ENCODE measurements around the gene ABCB6.
"Not testable (repeated sequence)": the region's sequence is repeated elsewhere in the genome, so short reads cannot be mapped to it uniquely, and the experiment has no call there.

ABCB6 gene

DNA sequence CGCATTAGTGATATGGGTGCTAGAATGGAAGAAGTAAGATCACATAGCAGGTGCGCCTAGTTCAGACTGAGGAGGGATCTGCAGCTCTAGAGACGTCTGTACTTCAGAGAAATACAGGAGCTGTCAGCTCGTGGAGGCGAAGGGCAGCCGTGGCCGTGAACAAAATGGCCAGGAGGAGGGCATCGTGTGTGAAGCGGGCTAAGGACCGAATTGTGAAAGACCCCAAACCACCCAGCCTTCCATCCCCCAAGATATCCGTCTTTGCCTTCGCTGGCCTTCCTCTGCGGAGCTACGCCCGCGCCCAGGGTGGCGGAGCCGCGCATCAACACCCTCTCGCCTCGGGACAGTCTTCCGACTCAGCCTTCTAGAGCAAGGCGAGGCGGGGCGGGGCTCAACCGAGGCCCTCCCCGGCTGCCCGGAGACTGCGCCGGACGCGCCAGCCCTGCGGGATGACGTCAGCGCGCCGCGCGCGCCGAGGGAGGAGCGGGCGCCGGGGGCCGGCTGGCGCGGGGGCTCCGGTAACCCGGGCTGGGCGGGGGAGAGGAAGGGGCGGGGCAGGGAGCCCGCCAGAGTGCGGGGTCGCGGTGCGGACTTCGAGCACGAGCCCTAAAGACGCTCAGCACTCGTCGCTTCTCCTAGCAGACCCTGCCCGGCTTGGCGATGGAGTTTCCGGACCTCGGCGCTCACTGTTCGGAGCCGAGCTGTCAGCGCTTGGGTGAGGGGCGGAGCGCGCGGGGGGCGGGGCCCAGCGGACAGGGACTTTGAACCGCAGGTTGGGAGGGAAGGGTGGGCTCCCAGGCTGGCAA, 12.2 kb downstream of the ABCB6 start, which contains the start of gene ZFAND2B:
TSS of gene ZFAND2B (plus strand) at position 455 of the 806 bp plus-strand sequence. CDS start at position 661, 206 bp downstream.
- Histone ChIP-seq H3K27ac (peak within 1 kb of the TSS; percentile 92 to 94), H3K4me3 (peak within 1 kb of the TSS; percentile 79)
- TF ChIP-seq, protein P1, sequence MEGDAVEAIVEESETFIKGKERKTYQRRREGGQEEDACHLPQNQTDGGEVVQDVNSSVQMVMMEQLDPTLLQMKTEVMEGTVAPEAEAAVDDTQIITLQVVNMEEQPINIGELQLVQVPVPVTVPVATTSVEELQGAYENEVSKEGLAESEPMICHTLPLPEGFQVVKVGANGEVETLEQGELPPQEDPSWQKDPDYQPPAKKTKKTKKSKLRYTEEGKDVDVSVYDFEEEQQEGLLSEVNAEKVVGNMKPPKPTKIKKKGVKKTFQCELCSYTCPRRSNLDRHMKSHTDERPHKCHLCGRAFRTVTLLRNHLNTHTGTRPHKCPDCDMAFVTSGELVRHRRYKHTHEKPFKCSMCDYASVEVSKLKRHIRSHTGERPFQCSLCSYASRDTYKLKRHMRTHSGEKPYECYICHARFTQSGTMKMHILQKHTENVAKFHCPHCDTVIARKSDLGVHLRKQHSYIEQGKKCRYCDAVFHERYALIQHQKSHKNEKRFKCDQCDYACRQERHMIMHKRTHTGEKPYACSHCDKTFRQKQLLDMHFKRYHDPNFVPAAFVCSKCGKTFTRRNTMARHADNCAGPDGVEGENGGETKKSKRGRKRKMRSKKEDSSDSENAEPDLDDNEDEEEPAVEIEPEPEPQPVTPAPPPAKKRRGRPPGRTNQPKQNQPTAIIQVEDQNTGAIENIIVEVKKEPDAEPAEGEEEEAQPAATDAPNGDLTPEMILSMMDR (IDR thresholded peaks at IDR 0.05) = no peak
- peak; percentile 96 for DNase-seq (ENCODE audit: low spot score)

DNA sequence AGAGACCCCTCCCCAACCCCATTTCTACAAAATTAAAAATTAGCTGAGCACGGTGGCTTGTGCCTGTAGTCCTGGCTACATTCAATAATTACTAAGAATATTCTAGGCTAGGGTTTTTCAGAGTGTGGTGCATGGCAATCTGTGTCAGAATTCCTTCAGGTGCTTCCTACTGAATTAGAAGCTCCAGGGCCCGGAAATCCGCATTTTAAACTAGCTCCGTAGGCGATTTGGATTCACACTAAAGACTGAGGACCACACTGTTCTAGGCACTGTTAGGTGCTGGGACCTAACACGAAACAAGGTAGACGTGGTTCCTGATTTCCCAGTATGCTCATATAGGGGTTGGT, 12.8 kb downstream of the ABCB6 start:
- TF ChIP-seq, protein P1 (IDR thresholded peaks at IDR 0.05) = no peak
- H3K4me3 ChIP-seq = peak overlapping the region; percentile 79

DNA sequence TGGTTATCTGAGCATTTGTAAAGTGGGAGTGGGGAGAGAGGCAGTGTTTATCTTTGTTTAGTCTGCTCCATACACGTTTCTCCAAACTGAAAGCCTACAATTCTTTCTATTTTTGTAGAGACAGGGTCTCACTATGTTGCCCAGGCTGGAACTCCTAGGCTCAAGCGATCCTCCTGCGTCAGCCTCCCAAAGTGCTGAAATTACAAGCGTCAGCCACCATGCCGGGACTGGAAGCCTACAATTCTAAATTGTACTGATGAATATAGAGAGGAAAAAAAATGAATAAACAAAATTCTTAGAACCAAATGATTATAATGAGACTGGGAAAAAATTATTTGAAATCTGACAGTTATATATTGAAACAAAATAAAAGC, 13.6 kb downstream of the ABCB6 start:
- TF ChIP-seq, protein P1 (IDR thresholded peaks at IDR 0.05) = no peak
- Histone ChIP-seq H3K27ac (no peak overlapping the region), H3K4me3 (no peak overlapping the region)
- no peak for DNase-seq (ENCODE audit: low spot score)

More for the DNA sequence above, 12.8 kb downstream of the ABCB6 start:
- peak overlapping the region; percentile 92 to 94 for H3K27ac ChIP-seq
- no peak for DNase-seq (ENCODE audit: low spot score)

DNA sequence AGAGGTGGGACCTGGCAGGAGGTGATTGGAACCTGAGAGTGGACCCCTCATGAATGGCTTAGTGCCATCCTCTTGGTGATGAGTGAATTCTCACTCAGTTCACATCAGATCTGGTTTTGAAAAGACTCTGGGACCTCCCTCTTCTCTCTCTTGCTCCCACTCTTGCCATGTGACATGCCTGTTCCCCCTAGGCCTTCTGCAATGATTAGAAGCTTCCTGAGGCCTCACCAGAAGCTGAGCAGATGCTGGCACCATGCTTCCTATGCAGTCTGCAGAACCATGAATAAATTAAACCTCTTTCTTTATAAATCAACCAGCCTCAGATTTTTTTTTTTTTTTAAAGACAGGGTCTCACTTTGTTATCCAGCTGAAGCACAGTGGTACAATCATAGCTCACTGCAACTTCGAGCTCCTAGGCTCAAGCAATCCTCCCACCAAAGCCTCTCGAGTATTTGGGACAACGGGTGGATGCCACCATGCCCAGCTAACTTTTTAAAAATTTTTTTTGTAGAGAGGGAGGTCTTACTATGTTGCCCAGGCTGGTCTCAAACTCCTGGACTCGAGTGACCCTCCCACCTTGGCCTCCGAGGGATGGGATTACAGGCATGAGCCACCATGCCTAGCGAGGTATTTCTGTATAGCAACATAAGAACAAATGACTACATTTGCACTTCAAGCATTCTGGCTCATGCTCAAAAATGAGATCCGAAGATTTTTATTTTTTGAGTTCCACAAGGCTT, 14.2 kb downstream of the ABCB6 start:
- TF ChIP-seq, protein P1 (IDR thresholded peaks at IDR 0.05) = no peak
- no peak overlapping the region for H3K27ac ChIP-seq
- H3K4me3 ChIP-seq = no peak overlapping the region
- DNase-seq (ENCODE audit: low spot score) = no peak

DNA sequence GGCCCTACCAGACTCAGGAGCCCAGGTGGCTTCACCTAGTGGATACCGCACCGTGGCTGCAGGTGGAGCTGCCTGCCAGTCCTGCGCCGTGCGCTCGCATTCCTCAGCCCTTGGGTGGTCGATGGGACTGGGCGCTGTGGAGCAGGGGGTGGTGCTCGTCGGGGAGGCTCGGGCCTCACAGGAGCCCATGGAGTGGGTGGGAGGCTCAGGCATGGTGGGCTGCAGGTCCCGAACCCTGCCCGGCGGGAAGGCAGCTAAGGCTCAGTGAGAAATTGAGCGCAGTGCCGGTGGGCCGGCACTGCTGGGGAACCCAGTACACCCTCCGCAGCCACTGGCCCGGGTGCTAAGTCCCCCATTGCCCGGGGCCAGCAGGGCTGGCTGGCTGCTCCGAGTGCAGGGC, 17.4 kb downstream of the ABCB6 start:
- DNase-seq (ENCODE audit: low spot score); H3K4me3 ChIP-seq; H3K27ac ChIP-seq: not testable (repeated sequence)

DNA sequence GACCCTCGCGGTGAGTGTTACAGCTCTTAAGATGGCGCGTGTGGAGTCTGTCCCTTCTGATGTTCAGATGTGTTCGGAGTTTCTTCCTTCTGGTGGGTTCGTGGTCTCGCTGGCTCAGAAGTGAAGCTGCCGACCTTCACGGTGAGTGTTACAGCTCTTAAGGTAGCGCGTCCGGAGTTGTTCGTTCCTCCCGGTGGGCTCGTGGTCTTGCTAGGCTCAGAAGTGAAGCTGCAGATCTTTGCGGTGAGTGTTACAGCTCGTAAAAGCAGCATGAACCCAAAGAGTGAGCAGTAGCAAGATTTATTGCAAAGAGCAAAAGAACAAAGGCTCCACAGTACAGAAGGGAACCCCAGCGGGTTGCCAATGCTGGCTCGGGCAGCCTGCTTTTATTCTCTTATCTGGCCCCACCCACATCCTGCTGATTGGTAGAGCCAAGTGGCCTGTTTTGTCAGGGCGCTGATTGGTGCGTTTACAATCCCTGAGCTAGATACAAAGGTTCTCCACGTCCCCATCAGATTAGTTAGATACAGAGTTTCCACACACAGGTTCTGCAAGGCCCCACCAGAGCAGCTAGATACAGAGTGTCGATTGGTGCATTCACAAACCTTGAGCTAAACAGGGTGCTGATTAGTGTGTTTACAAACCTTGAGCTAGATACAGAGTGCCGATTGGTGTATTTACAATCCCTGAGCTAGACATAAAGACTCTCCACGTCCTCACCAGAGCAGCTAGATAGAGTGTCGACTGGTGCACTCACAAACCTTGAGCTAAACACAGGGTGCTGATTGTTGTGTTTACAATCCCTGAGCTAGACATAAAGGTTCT, 18.0 kb downstream of the ABCB6 start:
- not testable (repeated sequence) for DNase-seq (ENCODE audit: low spot score); H3K4me3 ChIP-seq; H3K27ac ChIP-seq

DNA sequence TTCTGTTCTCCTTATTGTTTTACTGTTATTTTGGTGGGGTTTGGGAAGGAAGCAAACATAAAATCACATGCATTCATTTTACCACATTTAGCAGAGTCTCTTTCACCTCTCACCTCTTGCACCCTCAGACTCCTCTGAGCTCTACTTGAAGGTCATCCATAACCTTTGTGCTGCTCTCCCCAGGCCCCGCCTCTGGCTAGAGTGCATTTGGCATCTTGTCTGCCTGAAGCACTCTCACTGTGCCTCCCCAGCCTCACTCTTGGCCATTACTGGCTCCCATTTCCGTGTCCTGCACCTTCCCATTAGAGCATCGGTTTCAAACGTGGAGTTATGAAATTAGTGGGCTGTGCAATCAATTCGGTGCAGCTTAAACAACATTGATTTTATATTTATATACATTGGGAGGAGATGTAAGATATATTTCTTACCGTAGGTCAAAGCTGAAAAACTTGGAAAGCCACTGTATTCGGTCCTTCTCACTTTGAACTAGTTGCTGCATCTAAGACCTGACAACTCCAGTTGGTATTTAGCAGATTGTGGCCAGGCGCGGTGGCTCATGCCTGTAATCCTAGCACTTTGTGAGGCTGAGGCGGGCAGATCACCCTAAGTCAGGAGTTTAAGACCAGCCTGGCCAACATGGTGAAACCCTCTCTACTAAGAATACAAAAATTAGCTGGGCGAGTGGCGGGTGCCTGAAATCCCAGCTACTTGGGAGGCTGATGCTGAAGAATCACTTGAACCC, 19.1 kb downstream of the ABCB6 start:
- TF ChIP-seq, protein P1 (IDR thresholded peaks at IDR 0.05) = no peak
- DNase-seq (ENCODE audit: low spot score) = no peak

More for the DNA sequence above, 19.1 kb downstream of the ABCB6 start:
- Histone ChIP-seq H3K4me3 (no peak overlapping the region), H3K27ac (no peak overlapping the region)
